ENCODE data around the gene COL27A1.

The COL27A1 gene

GRCh38 chr9:114275246-114276004, 120.1 kb downstream of the COL27A1 start:
- Histone ChIP-seq H3K27ac (ENCODE audit: low read depth, low read length) (no peak overlapping the region), H3K4me3 (ENCODE audit: low read depth in 1 of 5, low read length in 5 of 5) (no peak overlapping the region), H3K9me3 (ENCODE audit: control insufficient read depth in 5 of 5, low read length in 5 of 5) (no peaks in the 10 kb centered on the region), H3K4me1 (ENCODE audit: control insufficient read depth in 5 of 5, insufficient read depth in 5 of 5, low read length in 5 of 5) (peaks cover 0 to 7% (median under 1%) of the 10 kb centered on the region in 5 donors), H3K27me3 (ENCODE audit: control insufficient read depth in 5 of 5, insufficient read depth in 4 of 5, low read length in 5 of 5) (peaks cover 0 to 8% (median 0%) of the 10 kb centered on the region in 5 donors), H3K36me3 (ENCODE audit: control insufficient read depth in 5 of 5, insufficient read depth in 5 of 5, low read length in 5 of 5) (peaks cover 0 to 2% (median 0%) of the 10 kb centered on the region in 5 donors), H3K9ac (ENCODE audit: low read length in 5 of 5) (no peak overlapping the region)

DNA sequence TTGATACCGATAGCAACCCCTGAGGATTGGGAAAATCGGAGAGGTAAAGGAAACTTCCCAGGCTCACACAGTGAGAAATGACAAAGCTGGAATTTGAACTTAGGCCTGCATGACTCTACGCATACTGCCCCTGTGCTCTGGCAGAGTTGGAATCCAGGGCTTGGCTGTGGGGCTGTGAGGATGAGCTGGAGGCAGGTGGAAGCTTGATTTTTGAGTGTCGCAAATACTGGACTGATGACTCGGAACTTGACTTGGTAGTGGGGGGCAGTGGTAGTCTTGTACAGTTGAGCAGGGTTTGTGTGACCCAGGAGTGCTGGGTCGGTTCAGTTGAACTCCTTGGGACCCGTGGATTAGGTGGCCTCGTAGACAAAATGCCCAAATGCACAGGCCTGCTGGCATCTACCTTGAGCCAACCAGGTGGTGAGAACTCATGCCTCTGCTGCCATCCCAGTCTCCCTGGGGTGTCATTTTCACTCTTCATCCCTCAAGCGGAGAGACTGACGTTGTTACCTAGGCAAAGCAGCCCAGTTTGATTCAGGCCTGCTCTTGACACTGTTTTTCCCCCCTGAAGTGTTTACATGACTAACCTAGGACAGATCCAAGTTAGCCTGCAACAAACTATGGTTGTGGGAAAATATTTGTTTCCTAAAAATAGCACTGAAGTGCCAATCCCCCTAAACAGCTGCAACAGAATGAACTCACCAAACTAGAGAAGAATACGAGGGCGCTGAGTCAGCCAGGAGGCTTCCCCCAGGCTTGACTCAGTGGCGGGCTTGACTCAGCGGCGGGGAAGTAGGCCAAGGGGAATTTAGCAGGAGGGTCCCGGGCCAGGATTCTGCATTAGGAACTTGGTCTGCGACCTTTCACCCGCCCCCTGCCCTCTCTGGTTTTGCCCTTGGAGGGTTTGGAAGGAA, 121.8 kb downstream of the COL27A1 start:
- Histone ChIP-seq H3K4me3 (ENCODE audit: low read depth in 1 of 5, low read length in 5 of 5) (no peak overlapping the region), H3K36me3 (ENCODE audit: control insufficient read depth in 5 of 5, insufficient read depth in 5 of 5, low read length in 5 of 5) (peaks cover 0 to 2% (median 0%) of the 10 kb centered on the region in 5 donors), H3K9ac (ENCODE audit: low read length in 5 of 5) (peak overlapping the region in 1 of 5 donors; percentile 43), H3K4me1 (ENCODE audit: control insufficient read depth in 5 of 5, insufficient read depth in 5 of 5, low read length in 5 of 5) (peaks cover 0 to 7% (median 4%) of the 10 kb centered on the region in 5 donors), H3K27me3 (ENCODE audit: control insufficient read depth in 5 of 5, insufficient read depth in 4 of 5, low read length in 5 of 5) (peaks cover 0 to 8% (median 0%) of the 10 kb centered on the region in 5 donors), H3K9me3 (ENCODE audit: control insufficient read depth in 5 of 5, low read length in 5 of 5) (no peaks in the 10 kb centered on the region), H3K27ac (ENCODE audit: low read depth, low read length) (no peak overlapping the region)

DNA sequence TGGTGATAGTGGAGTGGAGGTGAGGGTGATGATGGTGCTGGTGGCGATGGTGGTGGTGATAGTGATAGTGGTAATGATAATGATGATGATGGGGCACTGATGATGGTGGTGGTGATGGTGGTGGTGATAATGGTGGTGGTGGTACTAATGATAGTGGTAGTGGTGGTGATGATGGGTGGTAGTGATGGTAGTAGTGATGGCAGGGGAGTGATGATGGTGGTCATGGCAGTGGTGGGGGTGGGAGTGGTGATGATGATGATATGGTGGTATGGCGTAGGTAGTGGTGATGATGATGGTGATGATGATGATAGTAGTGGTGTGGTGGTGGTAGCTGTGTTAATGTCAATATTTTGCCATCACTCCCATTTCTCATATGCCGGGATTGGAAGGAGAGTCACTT, 123.0 kb downstream of the COL27A1 start:
- H3K36me3 ChIP-seq (ENCODE audit: control insufficient read depth in 5 of 5, insufficient read depth in 5 of 5, low read length in 5 of 5), result peaks cover 0 to 2% (median 0%) of the 10 kb centered on the region in 5 donors
- no peak overlapping the region for H3K27ac ChIP-seq (ENCODE audit: low read depth, low read length)
- H3K9me3 ChIP-seq (ENCODE audit: control insufficient read depth in 5 of 5, low read length in 5 of 5), result no peaks in the 10 kb centered on the region
- peaks cover 0 to 7% (median 4%) of the 10 kb centered on the region in 5 donors for H3K4me1 ChIP-seq (ENCODE audit: control insufficient read depth in 5 of 5, insufficient read depth in 5 of 5, low read length in 5 of 5)
- H3K4me3 ChIP-seq (ENCODE audit: low read depth in 1 of 5, low read length in 5 of 5), result no peak overlapping the region
- H3K9ac ChIP-seq (ENCODE audit: low read length in 5 of 5), result no peak overlapping the region
- peaks cover 0 to 8% (median 0%) of the 10 kb centered on the region in 5 donors for H3K27me3 ChIP-seq (ENCODE audit: control insufficient read depth in 5 of 5, insufficient read depth in 4 of 5, low read length in 5 of 5)

GRCh38 chr9:114278881-114279570, 123.7 kb downstream of the COL27A1 start:
- H3K27me3 ChIP-seq (ENCODE audit: control insufficient read depth in 5 of 5, insufficient read depth in 4 of 5, low read length in 5 of 5), result peaks cover 0 to 8% (median 0%) of the 10 kb centered on the region in 5 donors
- no peaks in the 10 kb centered on the region for H3K9me3 ChIP-seq (ENCODE audit: control insufficient read depth in 5 of 5, low read length in 5 of 5)
- no peak overlapping the region for H3K4me3 ChIP-seq (ENCODE audit: low read depth in 1 of 5, low read length in 5 of 5)
- H3K9ac ChIP-seq (ENCODE audit: low read length in 5 of 5), result no peak overlapping the region
- no peak overlapping the region for H3K27ac ChIP-seq (ENCODE audit: low read depth, low read length)
- H3K4me1 ChIP-seq (ENCODE audit: control insufficient read depth in 5 of 5, insufficient read depth in 5 of 5, low read length in 5 of 5), result peaks cover 0 to 7% (median 4%) of the 10 kb centered on the region in 5 donors
- peaks cover 0 to 2% (median 0%) of the 10 kb centered on the region in 5 donors for H3K36me3 ChIP-seq (ENCODE audit: control insufficient read depth in 5 of 5, insufficient read depth in 5 of 5, low read length in 5 of 5)

GRCh38 chr9:114279693-114280092, 124.4 kb downstream of the COL27A1 start:
- no peaks in the 10 kb centered on the region for H3K9me3 ChIP-seq (ENCODE audit: control insufficient read depth in 5 of 5, low read length in 5 of 5)
- H3K4me3 ChIP-seq (ENCODE audit: low read depth in 1 of 5, low read length in 5 of 5), result no peak overlapping the region
- H3K4me1 ChIP-seq (ENCODE audit: control insufficient read depth in 5 of 5, insufficient read depth in 5 of 5, low read length in 5 of 5), result peaks cover 0 to 7% (median 4%) of the 10 kb centered on the region in 5 donors
- H3K9ac ChIP-seq (ENCODE audit: low read length in 5 of 5), result no peak overlapping the region
- peaks cover 0 to 2% (median 0%) of the 10 kb centered on the region in 5 donors for H3K36me3 ChIP-seq (ENCODE audit: control insufficient read depth in 5 of 5, insufficient read depth in 5 of 5, low read length in 5 of 5)
- H3K27me3 ChIP-seq (ENCODE audit: control insufficient read depth in 5 of 5, insufficient read depth in 4 of 5, low read length in 5 of 5), result peaks cover 0 to 8% (median 0%) of the 10 kb centered on the region in 5 donors
- H3K27ac ChIP-seq (ENCODE audit: low read depth, low read length), result no peak overlapping the region

- H3K4me3 ChIP-seq (ENCODE audit: low read depth in 1 of 5, low read length in 5 of 5), result no peak overlapping the region
- no peak overlapping the region for H3K9ac ChIP-seq (ENCODE audit: low read length in 5 of 5)
- H3K4me1 ChIP-seq (ENCODE audit: control insufficient read depth in 5 of 5, insufficient read depth in 5 of 5, low read length in 5 of 5), result peaks cover 0 to 13% (median 7%) of the 10 kb centered on the region in 5 donors
- peaks cover 0 to 2% (median 0%) of the 10 kb centered on the region in 5 donors for H3K36me3 ChIP-seq (ENCODE audit: control insufficient read depth in 5 of 5, insufficient read depth in 5 of 5, low read length in 5 of 5)
- H3K9me3 ChIP-seq (ENCODE audit: control insufficient read depth in 5 of 5, low read length in 5 of 5), result no peaks in the 10 kb centered on the region
- no peak overlapping the region for H3K27ac ChIP-seq (ENCODE audit: low read depth, low read length)
- peaks cover 0 to 8% (median 0%) of the 10 kb centered on the region in 5 donors for H3K27me3 ChIP-seq (ENCODE audit: control insufficient read depth in 5 of 5, insufficient read depth in 4 of 5, low read length in 5 of 5)
Observed at GRCh38 chr9:114280636-114281472, 125.5 kb downstream of the COL27A1 start.

GRCh38 chr9:114281473-114282103, 126.3 kb downstream of the COL27A1 start:
- Histone ChIP-seq H3K9me3 (ENCODE audit: control insufficient read depth in 5 of 5, low read length in 5 of 5) (no peaks in the 10 kb centered on the region), H3K4me1 (ENCODE audit: control insufficient read depth in 5 of 5, insufficient read depth in 5 of 5, low read length in 5 of 5) (peaks cover 0 to 13% (median 7%) of the 10 kb centered on the region in 5 donors), H3K27ac (ENCODE audit: low read depth, low read length) (no peak overlapping the region), H3K9ac (ENCODE audit: low read length in 5 of 5) (no peak overlapping the region), H3K4me3 (ENCODE audit: low read depth in 1 of 5, low read length in 5 of 5) (no peak overlapping the region), H3K27me3 (ENCODE audit: control insufficient read depth in 5 of 5, insufficient read depth in 4 of 5, low read length in 5 of 5) (peaks cover 0 to 8% (median 0%) of the 10 kb centered on the region in 5 donors), H3K36me3 (ENCODE audit: control insufficient read depth in 5 of 5, insufficient read depth in 5 of 5, low read length in 5 of 5) (no peaks in the 10 kb centered on the region)

- H3K36me3 ChIP-seq (ENCODE audit: control insufficient read depth in 5 of 5, insufficient read depth in 5 of 5, low read length in 5 of 5), result no peaks in the 10 kb centered on the region
- H3K4me3 ChIP-seq (ENCODE audit: low read depth in 1 of 5, low read length in 5 of 5), result no peak overlapping the region
- no peak overlapping the region for H3K9ac ChIP-seq (ENCODE audit: low read length in 5 of 5)
- peaks cover 0 to 8% (median 2%) of the 10 kb centered on the region in 5 donors for H3K4me1 ChIP-seq (ENCODE audit: control insufficient read depth in 5 of 5, insufficient read depth in 5 of 5, low read length in 5 of 5)
- H3K27me3 ChIP-seq (ENCODE audit: control insufficient read depth in 5 of 5, insufficient read depth in 4 of 5, low read length in 5 of 5), result peaks cover 0 to 5% (median 0%) of the 10 kb centered on the region in 5 donors
- no peak overlapping the region for H3K27ac ChIP-seq (ENCODE audit: low read depth, low read length)
- H3K9me3 ChIP-seq (ENCODE audit: control insufficient read depth in 5 of 5, low read length in 5 of 5), result no peaks in the 10 kb centered on the region
Observed at GRCh38 chr9:114282104-114282485, 126.8 kb downstream of the COL27A1 start.
